WTC11 (cell line): ENCODE results near the gene SASS6. TPM values are rescaled to one million over a fixed set of nuclear protein-coding genes. Genes with fewer than 3 reads are reported as not detected.

ENCODE experiments used
- ATAC-seq: fragments of 200-7000 bp; cut with Tn5 transposase; 2 replicates; pipeline ENCODE4 v1.10.0; 2021; ENCODE audit warnings: mild to moderate bottlenecking, moderate library complexity
- CTCF ChIA-PET: fragments of 300-600 bp; sonication (Branson Sonifier 250); formaldehyde crosslinking; loops from one replicate; lab custom pipeline; 2021; ENCODE audit warnings: antibody characterized with exemption; lab: Charles Lee
- POLR2A ChIA-PET: fragments of 350-600 bp; sonication (Branson Sonifier 250); formaldehyde crosslinking; loops from one replicate; lab custom pipeline; 2021; ENCODE audit warnings: antibody characterized with exemption; lab: Charles Lee
- DNase-seq: peaks from one replicate; pipeline ENCODE4 v3.0.0; 2021; ENCODE audit warnings: low spot score
- H3K27ac Mint-ChIP-seq: 2 replicates; pipeline ENCODE4 v1.8.0; 2021; ENCODE audit warnings: mixed read lengths
- H3K27me3 Mint-ChIP-seq: 2 replicates; pipeline ENCODE4 v1.8.0; 2021; ENCODE audit warnings: low read depth, mild to moderate bottlenecking, moderate library complexity, mixed read lengths
- H3K36me3 Mint-ChIP-seq: 2 replicates; pipeline ENCODE4 v1.8.0; 2021; ENCODE audit warnings: mixed read lengths
- H3K4me1 Mint-ChIP-seq: 2 replicates; pipeline ENCODE4 v1.8.0; 2022; ENCODE audit warnings: mixed read lengths
- H3K4me3 Mint-ChIP-seq: 2 replicates; pipeline ENCODE4 v1.8.0; 2021; ENCODE audit warnings: mild to moderate bottlenecking, moderate library complexity, mixed read lengths
- H3K9me3 Mint-ChIP-seq: 2 replicates; pipeline ENCODE4 v1.8.0; 2021; ENCODE audit warnings: mixed read lengths
- CBFB ChIP-seq: sonication (generic); formaldehyde crosslinking; IDR thresholded peaks from 2 replicates; pipeline ENCODE4 v1.8.1; 2022; ENCODE audit warnings: mild to moderate bottlenecking, low read depth, missing genetic modification reagents
- ESRRA ChIP-seq: sonication (generic); formaldehyde crosslinking; IDR thresholded peaks from 2 replicates; pipeline ENCODE4 v1.8.1; 2022; ENCODE audit warnings: mild to moderate bottlenecking, missing genetic modification reagents, borderline replicate concordance
- IRF2 ChIP-seq: sonication (generic); formaldehyde crosslinking; IDR thresholded peaks from 2 replicates; pipeline ENCODE4 v1.8.0; 2022; ENCODE audit warnings: low read depth, missing genetic modification reagents, borderline replicate concordance
- SOX15 ChIP-seq: fragments of 250-450 bp; sonication (Bioruptor Pico); IDR thresholded peaks from 2 replicates; pipeline ENCODE4 v1.9.0; 2021; ENCODE audit warnings: mild to moderate bottlenecking
- SP1 ChIP-seq: sonication (generic); formaldehyde crosslinking; conservative IDR thresholded peaks from 2 replicates; pipeline ENCODE4 v1.8.1; 2022; ENCODE audit warnings: missing genetic modification reagents
- TEAD1 ChIP-seq: sonication (generic); formaldehyde crosslinking; IDR thresholded peaks from 2 replicates; pipeline ENCODE4 v1.8.0; 2022; ENCODE audit warnings: mild to moderate bottlenecking, missing genetic modification reagents
- ZNF317 ChIP-seq: sonication (generic); formaldehyde crosslinking; IDR thresholded peaks from 2 replicates; pipeline ENCODE4 v1.8.1; 2023; ENCODE audit warnings: low read depth, mild to moderate bottlenecking, moderate library complexity, missing genetic modification reagents, borderline replicate concordance
- ZNF671 ChIP-seq: fragments of 250-450 bp; sonication (Bioruptor Pico); IDR thresholded peaks from 2 replicates; pipeline ENCODE4 v1.8.0; 2021; ENCODE audit warnings: mild to moderate bottlenecking
- total RNA-seq: library from RNA; stranded (reverse); gene quantifications from 3 replicates; pipeline ENCODE4 v1.2.3, GENCODE V29; 2021
- TF ChIP-seq, protein P1 (sequence below): sonication (generic); formaldehyde crosslinking; IDR thresholded peaks from 2 replicates; pipeline ENCODE4 v1.8.1; 2023; ENCODE audit warnings: mild to moderate bottlenecking, missing genetic modification reagents
- TF ChIP-seq, protein P2 (sequence below): sonication (generic); formaldehyde crosslinking; IDR thresholded peaks from 2 replicates; pipeline ENCODE4 v1.8.1; 2022; ENCODE audit warnings: mild to moderate bottlenecking, moderate library complexity, missing genetic modification reagents
- TF ChIP-seq, protein P3 (sequence below): fragments of 250-450 bp; sonication (Bioruptor Pico); IDR thresholded peaks from 2 replicates; pipeline ENCODE4 v1.9.0; 2021; ENCODE audit warnings: mild to moderate bottlenecking
- TF ChIP-seq, protein P4 (sequence below): sonication (generic); formaldehyde crosslinking; IDR thresholded peaks from 2 replicates; pipeline ENCODE4 v1.8.0; 2022; ENCODE audit warnings: mild to moderate bottlenecking, missing genetic modification reagents
- TF ChIP-seq, protein P5 (sequence below): fragments of 200-600 bp; IDR thresholded peaks from 2 replicates; pipeline ENCODE4 v1.8.0; 2022; ENCODE audit warnings: antibody characterized with exemption

SASS6 gene
- total RNA-seq, 1 experiment from 2014 or later: 13.6 TPM

DNA sequence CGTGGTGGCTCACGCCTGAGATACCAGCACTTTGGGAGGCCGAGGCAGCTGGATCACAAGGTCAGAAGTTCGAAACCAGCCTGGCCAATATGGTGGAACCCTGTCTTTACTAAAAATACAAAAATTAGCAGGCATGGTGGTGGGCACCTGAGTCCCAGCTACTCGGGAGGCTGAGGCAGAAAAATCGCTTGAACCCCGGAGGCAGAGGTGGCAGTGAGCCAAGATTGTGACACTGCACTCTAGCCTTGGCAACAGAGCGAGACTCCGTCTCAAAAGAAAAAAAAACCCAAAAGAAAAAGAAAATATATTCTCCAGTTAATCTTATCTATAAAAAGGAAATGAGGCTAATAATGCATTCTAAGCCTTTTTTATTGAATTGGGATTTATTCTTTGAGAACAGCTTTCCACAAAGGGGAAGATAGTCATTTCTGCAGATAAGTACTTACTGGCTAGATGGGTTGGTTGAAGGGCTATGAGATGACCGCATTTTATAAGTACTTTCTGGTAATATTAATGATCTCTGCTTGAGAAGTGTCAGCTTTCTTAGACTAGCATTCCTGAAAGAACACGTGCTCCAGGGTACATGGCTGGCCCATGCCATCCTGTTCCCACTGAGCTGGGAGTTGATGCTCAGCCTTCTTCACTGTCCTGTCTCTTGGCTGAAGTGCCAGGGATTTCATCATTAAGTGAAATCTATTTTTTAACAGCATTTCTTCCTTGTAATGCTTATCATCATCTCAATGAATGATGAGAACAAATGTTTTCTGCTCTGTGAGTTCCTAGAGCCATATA, 57.9 kb downstream of the SASS6 start (continued):
- TF ChIP-seq, protein P1, sequence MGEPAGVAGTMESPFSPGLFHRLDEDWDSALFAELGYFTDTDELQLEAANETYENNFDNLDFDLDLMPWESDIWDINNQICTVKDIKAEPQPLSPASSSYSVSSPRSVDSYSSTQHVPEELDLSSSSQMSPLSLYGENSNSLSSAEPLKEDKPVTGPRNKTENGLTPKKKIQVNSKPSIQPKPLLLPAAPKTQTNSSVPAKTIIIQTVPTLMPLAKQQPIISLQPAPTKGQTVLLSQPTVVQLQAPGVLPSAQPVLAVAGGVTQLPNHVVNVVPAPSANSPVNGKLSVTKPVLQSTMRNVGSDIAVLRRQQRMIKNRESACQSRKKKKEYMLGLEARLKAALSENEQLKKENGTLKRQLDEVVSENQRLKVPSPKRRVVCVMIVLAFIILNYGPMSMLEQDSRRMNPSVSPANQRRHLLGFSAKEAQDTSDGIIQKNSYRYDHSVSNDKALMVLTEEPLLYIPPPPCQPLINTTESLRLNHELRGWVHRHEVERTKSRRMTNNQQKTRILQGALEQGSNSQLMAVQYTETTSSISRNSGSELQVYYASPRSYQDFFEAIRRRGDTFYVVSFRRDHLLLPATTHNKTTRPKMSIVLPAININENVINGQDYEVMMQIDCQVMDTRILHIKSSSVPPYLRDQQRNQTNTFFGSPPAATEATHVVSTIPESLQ (CRISPR knock-in tag): no peak
- TF ChIP-seq SP1 (CRISPR knock-in tag) (no peak), ZNF671 (CRISPR knock-in tag) (no peak), ZNF317 (CRISPR knock-in tag) (no peak)
- TF ChIP-seq, protein P2, sequence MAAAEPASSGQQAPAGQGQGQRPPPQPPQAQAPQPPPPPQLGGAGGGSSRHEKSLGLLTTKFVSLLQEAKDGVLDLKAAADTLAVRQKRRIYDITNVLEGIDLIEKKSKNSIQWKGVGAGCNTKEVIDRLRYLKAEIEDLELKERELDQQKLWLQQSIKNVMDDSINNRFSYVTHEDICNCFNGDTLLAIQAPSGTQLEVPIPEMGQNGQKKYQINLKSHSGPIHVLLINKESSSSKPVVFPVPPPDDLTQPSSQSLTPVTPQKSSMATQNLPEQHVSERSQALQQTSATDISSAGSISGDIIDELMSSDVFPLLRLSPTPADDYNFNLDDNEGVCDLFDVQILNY: no peak
- TF ChIP-seq, all 79 proteins: peak for 0

DNA sequence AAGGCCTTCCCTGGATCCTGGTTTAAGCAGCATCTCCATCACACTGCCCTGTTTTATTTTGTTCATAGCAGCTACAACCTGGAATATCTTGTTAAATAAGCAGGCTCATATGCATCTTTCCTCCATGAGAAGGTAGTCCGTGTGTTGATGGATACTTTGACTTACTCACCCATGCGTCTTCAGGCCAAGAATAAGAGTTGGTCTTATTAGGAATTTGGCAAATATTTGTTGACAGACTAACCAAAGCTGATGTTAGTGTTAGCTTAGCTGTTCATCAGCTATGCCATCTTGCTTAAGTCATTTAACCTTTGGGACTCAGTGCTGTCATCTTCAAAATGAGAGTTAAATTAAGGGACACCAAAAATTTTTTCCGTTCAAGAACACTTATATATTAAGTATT, 59.2 kb downstream of the SASS6 start:
- DNase-seq (no peak), ATAC-seq (no peak)
- CTCF ChIA-PET: no interaction called here
- Mint-ChIP-seq H3K4me3 (no peak overlapping the region), H3K9me3 (no peaks in the 10 kb centered on the region), H3K4me1 (peaks cover 12% of the 10 kb centered on the region), H3K27ac (no peak overlapping the region), H3K36me3 (peaks cover 54% of the 10 kb centered on the region), H3K27me3 (no peaks in the 10 kb centered on the region)
- TF ChIP-seq ESRRA (CRISPR knock-in tag): no peak
- TF ChIP-seq TEAD1 (CRISPR knock-in tag): no peak
- TF ChIP-seq, protein P3, sequence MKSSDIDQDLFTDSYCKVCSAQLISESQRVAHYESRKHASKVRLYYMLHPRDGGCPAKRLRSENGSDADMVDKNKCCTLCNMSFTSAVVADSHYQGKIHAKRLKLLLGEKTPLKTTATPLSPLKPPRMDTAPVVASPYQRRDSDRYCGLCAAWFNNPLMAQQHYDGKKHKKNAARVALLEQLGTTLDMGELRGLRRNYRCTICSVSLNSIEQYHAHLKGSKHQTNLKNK (CRISPR knock-in tag): no peak
- no peak for TF ChIP-seq CBFB (CRISPR knock-in tag)
- TF ChIP-seq, protein P4, sequence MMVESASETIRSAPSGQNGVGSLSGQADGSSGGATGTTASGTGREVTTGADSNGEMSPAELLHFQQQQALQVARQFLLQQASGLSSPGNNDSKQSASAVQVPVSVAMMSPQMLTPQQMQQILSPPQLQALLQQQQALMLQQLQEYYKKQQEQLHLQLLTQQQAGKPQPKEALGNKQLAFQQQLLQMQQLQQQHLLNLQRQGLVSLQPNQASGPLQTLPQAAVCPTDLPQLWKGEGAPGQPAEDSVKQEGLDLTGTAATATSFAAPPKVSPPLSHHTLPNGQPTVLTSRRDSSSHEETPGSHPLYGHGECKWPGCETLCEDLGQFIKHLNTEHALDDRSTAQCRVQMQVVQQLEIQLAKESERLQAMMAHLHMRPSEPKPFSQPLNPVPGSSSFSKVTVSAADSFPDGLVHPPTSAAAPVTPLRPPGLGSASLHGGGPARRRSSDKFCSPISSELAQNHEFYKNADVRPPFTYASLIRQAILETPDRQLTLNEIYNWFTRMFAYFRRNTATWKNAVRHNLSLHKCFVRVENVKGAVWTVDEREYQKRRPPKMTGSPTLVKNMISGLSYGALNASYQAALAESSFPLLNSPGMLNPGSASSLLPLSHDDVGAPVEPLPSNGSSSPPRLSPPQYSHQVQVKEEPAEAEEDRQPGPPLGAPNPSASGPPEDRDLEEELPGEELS (CRISPR knock-in tag): no peak
- POLR2A ChIA-PET: no interaction called here

DNA sequence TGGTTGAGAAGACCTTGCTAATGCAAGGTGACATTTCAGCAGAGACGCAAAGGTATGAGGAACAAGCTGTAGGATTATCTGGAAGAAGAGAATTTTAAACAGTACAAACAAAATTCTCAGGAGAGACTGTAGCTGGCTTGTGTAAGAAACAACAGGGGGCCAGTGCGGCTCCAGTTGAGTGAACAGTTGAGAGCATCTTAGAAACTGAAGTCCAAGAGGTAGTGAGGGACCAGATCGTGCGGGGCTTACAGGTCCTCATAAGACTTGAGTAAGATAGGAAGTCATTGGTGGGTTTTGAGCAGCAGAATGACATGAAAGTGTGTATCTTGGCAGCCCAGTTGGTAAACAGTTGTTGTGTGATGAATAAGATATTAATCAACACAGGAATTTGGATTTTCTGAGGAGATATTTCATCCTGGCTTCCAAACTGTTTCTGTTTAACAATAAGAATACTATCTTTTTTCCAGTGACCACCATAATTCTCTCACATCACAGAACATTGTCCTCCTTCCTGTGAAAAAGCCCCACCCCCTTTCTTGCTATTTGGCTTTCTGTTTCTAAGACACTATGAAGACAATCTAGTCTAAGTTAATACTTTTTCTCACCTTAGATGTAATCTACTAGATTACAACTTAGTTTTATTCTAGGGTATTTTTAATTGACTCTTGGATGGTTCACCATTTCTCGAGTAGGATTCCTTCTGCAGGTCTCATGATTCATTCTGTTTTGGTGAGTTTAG, 62.4 kb downstream of the SASS6 start:
- ChIA-PET POLR2A (interaction anchor here (0.6 kb wide), 2 partner anchors 30 to 220 kb away, joined by 5 to 7 read pairs; partner anchors contain the start of gene AGL), CTCF (no interaction called here)
- ATAC-seq (no peak), DNase-seq (no peak)
- H3K4me1 Mint-ChIP-seq: no peaks in the 10 kb centered on the region
- no peak overlapping the region for H3K4me3 Mint-ChIP-seq
- H3K36me3 Mint-ChIP-seq: peaks cover 64% of the 10 kb centered on the region
- H3K27ac Mint-ChIP-seq: no peak overlapping the region
- H3K27me3 Mint-ChIP-seq: no peaks in the 10 kb centered on the region
- H3K9me3 Mint-ChIP-seq: no peaks in the 10 kb centered on the region
- TF ChIP-seq SOX15 (CRISPR knock-in tag) (no peak), IRF2 (CRISPR knock-in tag) (no peak)
- TF ChIP-seq, protein P5, sequence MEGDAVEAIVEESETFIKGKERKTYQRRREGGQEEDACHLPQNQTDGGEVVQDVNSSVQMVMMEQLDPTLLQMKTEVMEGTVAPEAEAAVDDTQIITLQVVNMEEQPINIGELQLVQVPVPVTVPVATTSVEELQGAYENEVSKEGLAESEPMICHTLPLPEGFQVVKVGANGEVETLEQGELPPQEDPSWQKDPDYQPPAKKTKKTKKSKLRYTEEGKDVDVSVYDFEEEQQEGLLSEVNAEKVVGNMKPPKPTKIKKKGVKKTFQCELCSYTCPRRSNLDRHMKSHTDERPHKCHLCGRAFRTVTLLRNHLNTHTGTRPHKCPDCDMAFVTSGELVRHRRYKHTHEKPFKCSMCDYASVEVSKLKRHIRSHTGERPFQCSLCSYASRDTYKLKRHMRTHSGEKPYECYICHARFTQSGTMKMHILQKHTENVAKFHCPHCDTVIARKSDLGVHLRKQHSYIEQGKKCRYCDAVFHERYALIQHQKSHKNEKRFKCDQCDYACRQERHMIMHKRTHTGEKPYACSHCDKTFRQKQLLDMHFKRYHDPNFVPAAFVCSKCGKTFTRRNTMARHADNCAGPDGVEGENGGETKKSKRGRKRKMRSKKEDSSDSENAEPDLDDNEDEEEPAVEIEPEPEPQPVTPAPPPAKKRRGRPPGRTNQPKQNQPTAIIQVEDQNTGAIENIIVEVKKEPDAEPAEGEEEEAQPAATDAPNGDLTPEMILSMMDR: no peak
